PC-9 (cell line): ENCODE results near the gene MRPS34. TPM values are rescaled to one million over a fixed set of nuclear protein-coding genes. Genes with fewer than 3 reads are reported as not detected.

Experiments
- BruUV-seq: library from RNA; stranded (reverse); fragments of 400-500 nt; replicated peaks from 2 replicates; lab custom pipeline; 2021; lab: Mats Ljungman, UMichigan
- CTCF ChIA-PET: fragments of 300-600 bp; sonication (Branson Sonifier 250); formaldehyde crosslinking; loops from one replicate; lab custom pipeline; 2022; ENCODE audit warnings: antibody characterized with exemption; lab: Charles Lee
- POLR2A ChIA-PET: fragments of 300-600 bp; sonication (Branson Sonifier 250); formaldehyde crosslinking; loops from one replicate; lab custom pipeline; 2022; ENCODE audit warnings: antibody characterized with exemption; ENCODE audit not compliant: unreplicated experiment; lab: Charles Lee
- DNase-seq, 2 experiments: peaks; one replicate each; pipeline versions ENCODE4 v3.0.0 to v3.0.0-alpha.2; 2015 to 2022; ENCODE audit warnings: mixed read lengths in 1 of 2
- H2AFZ ChIP-seq: fragments of 200-600 bp; sonication (generic); 2 replicates; pipeline ENCODE4 v1.8.1; 2017; ENCODE audit warnings: antibody characterized with exemption
- H3F3A ChIP-seq: fragments of 200-600 bp; sonication (generic); 2 replicates; pipeline ENCODE4 v1.8.1; 2017; ENCODE audit warnings: antibody characterized with exemption, mild to moderate bottlenecking, low read depth; ENCODE audit not compliant: insufficient read depth
- H3K27ac ChIP-seq: fragments of 200-600 bp; sonication (generic); 2 replicates; pipeline ENCODE4 v1.6.1; 2016; ENCODE audit warnings: mixed run types
- H3K27me3 ChIP-seq: fragments of 200-600 bp; sonication (generic); 2 replicates; pipeline ENCODE4 v1.6.1; 2016; ENCODE audit warnings: low read depth, mixed run types; ENCODE audit not compliant: insufficient read depth
- H3K36me3 ChIP-seq: fragments of 200-600 bp; sonication (generic); 2 replicates; pipeline ENCODE4 v1.6.1; 2016; ENCODE audit warnings: low read depth, mixed run types
- H3K4me1 ChIP-seq: fragments of 200-600 bp; sonication (generic); replicated peaks from 2 replicates; pipeline ENCODE4 v1.6.1; 2016; ENCODE audit warnings: mixed run types; ENCODE audit not compliant: insufficient read depth
- H3K4me2 ChIP-seq: fragments of 200-600 bp; sonication (generic); 2 replicates; pipeline ENCODE4 v1.6.1; 2017; ENCODE audit warnings: mixed run types
- H3K4me3 ChIP-seq: fragments of 200-600 bp; sonication (generic); 2 replicates; pipeline ENCODE4 v1.6.1; 2016; ENCODE audit warnings: mixed run types
- H3K79me2 ChIP-seq: fragments of 200-600 bp; sonication (generic); 2 replicates; pipeline ENCODE4 v1.6.1; 2017; ENCODE audit warnings: low read depth, mixed run types
- H3K9me2 ChIP-seq: fragments of 200-600 bp; sonication (generic); 2 replicates; pipeline ENCODE4 v1.8.1; 2017; ENCODE audit warnings: mild to moderate bottlenecking; ENCODE audit not compliant: insufficient read depth
- H3K9me3 ChIP-seq: fragments of 200-600 bp; sonication (generic); 2 replicates; pipeline ENCODE4 v1.8.1; 2016; ENCODE audit warnings: low read depth; ENCODE audit not compliant: insufficient read depth
- H4K20me1 ChIP-seq: fragments of 200-600 bp; sonication (generic); 2 replicates; pipeline ENCODE4 v1.8.1; 2017; ENCODE audit not compliant: insufficient read depth
- EZH2 ChIP-seq: fragments of 200-600 bp; sonication (generic); IDR thresholded peaks from 2 replicates; pipeline ENCODE4 v1.8.0; 2017; ENCODE audit warnings: antibody characterized with exemption, low read depth
- intact Hi-C: fragments of 100-400 bp; cut with micrococcal nuclease; formaldehyde crosslinking; loops from one replicate; pipeline ENCODE4 v1.10.0; 2022; ENCODE audit not compliant: unreplicated experiment
- total RNA-seq: library from RNA; stranded (reverse); gene quantifications from 2 replicates; pipeline ENCODE4 v1.2.3, GENCODE V29; 2021
- TF ChIP-seq, protein P1 (sequence below): fragments of 200-600 bp; sonication (generic); conservative IDR thresholded peaks from 2 replicates; pipeline ENCODE4 v1.6.1; 2017; ENCODE audit warnings: mixed run types, antibody characterized with exemption, mild to moderate bottlenecking, moderate library complexity

MRPS34 gene
- total RNA-seq, 1 experiment from 2014 or later, result 201 TPM

- Histone ChIP-seq H3K9me2 (no peaks in the 10 kb centered on the region), H3K4me3 (no peak overlapping the region), H2AFZ (no peak overlapping the region), H4K20me1 (no peaks in the 10 kb centered on the region), H3K4me1 (no peaks in the 10 kb centered on the region), H3K36me3 (no peaks in the 10 kb centered on the region), H3K79me2 (no peaks in the 10 kb centered on the region), H3K9me3 (peaks cover 5% of the 10 kb centered on the region; the same call in 1 of the 2 replicates), H3K27ac (no peak overlapping the region), H3F3A (no peaks in the 10 kb centered on the region), H3K27me3 (no peaks in the 10 kb centered on the region), H3K4me2 (no peak overlapping the region)
- no peak for DNase-seq
- no TSS peak for BruUV-seq
- no peak for TF ChIP-seq EZH2
- TF ChIP-seq, protein P1, sequence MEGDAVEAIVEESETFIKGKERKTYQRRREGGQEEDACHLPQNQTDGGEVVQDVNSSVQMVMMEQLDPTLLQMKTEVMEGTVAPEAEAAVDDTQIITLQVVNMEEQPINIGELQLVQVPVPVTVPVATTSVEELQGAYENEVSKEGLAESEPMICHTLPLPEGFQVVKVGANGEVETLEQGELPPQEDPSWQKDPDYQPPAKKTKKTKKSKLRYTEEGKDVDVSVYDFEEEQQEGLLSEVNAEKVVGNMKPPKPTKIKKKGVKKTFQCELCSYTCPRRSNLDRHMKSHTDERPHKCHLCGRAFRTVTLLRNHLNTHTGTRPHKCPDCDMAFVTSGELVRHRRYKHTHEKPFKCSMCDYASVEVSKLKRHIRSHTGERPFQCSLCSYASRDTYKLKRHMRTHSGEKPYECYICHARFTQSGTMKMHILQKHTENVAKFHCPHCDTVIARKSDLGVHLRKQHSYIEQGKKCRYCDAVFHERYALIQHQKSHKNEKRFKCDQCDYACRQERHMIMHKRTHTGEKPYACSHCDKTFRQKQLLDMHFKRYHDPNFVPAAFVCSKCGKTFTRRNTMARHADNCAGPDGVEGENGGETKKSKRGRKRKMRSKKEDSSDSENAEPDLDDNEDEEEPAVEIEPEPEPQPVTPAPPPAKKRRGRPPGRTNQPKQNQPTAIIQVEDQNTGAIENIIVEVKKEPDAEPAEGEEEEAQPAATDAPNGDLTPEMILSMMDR, result no peak
- ChIA-PET CTCF (no interaction called here), POLR2A (no interaction called here)
- intact Hi-C loops, result no loop called here
Measured at GRCh38 chr16:1794221-1794871, 21.4 kb upstream of the MRPS34 start.

DNA sequence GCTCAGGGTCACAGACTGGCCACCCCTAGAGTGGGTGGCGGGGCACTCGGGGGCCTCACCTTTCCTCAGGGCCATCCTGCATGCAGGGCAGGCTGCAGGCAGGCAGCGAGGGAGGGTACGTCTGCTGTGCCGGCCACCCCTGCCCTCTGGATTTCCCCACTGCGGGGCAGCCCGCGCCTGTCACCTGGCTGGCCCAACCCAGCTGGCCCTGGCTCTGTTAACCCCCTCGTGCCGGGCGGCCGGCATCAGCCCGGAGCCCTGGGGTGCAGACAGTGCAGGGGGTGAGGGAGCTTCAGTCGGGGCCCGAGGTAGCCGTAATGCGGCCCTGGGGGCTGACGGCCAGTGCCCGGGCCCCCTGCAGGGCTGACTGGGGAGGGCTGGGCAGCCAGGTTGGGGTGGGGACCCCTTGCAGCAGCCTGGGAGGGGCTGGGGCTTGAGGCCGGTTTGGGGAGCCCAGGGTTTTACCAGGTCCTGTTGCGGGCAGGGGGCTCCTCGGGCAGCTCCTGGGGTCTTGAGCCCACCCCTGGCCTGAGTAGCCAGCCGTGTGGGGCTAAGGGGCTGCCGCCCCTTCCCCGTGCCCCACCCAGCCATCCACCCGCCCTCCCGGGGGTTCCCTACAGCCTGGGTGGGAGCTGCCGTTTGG lies 20.8 kb upstream of the MRPS34 start, which contains the start of gene IGFALS:
Gene IGFALS (minus strand): TSS at position 128 of the 643 bp plus-strand sequence. CDS start 53 bp downstream, at position 75.
- Histone ChIP-seq H3K79me2 (no peaks in the 10 kb centered on the region), H3K9me2 (no peaks in the 10 kb centered on the region), H3K36me3 (no peaks in the 10 kb centered on the region), H3K4me3 (no peak within 1 kb of the TSS), H4K20me1 (no peaks in the 10 kb centered on the region), H2AFZ (no peak within 1 kb of the TSS), H3K27me3 (no peaks in the 10 kb centered on the region), H3K9me3 (peaks cover 5% of the 10 kb centered on the region; the same call in 1 of the 2 replicates), H3F3A (no peaks in the 10 kb centered on the region), H3K4me1 (no peaks in the 10 kb centered on the region), H3K4me2 (no peak within 1 kb of the TSS), H3K27ac (no peak within 1 kb of the TSS)
- no TSS peak for BruUV-seq
- ChIA-PET CTCF (no interaction called here), POLR2A (no interaction called here)
- DNase-seq, result no peak
- TF ChIP-seq, protein P1, result no peak
- no peak for TF ChIP-seq EZH2
- intact Hi-C loops, result no loop called here

- DNase-seq, result no peak
- CTCF ChIA-PET, result no interaction called here
- no peaks in the 10 kb centered on the region for H3K79me2 ChIP-seq
- POLR2A ChIA-PET, result no interaction called here
- peaks cover 5% of the 10 kb centered on the region; the same call in 1 of the 2 replicates for H3K9me3 ChIP-seq
- no peaks in the 10 kb centered on the region for H3K9me2 ChIP-seq
- H3K4me2 ChIP-seq, result no peak overlapping the region
- no peaks in the 10 kb centered on the region for H3K36me3 ChIP-seq
- no peaks in the 10 kb centered on the region for H4K20me1 ChIP-seq
- H3F3A ChIP-seq, result no peaks in the 10 kb centered on the region
- no peak overlapping the region for H3K4me3 ChIP-seq
- no peaks in the 10 kb centered on the region for H3K4me1 ChIP-seq
- H3K27ac ChIP-seq, result no peak overlapping the region
- intact Hi-C loops, result no loop called here
- no peak for TF ChIP-seq EZH2
- TF ChIP-seq, protein P1, result no peak
- H2AFZ ChIP-seq, result no peak overlapping the region
- BruUV-seq, result no TSS peak
- no peaks in the 10 kb centered on the region for H3K27me3 ChIP-seq
Measured at GRCh38 chr16:1792836-1793577, 20.1 kb upstream of the MRPS34 start.
